AG09309 (cell line): ENCODE measurements around the gene WDR88.
"Not testable (repeated sequence)": the region's sequence is repeated elsewhere in the genome, so short reads cannot be mapped to it uniquely, and the experiment has no call there.

ENCODE experiments used
- DNase-seq: peaks from one replicate; pipeline ENCODE4 v3.0.0-alpha.2; 2010; ENCODE audit warnings: low read depth
- H3K4me3 ChIP-seq: 2 replicates; pipeline ENCODE4 v1.5.1; 2011; ENCODE audit warnings: mild to moderate bottlenecking, low read depth, low read length, moderate library complexity; ENCODE audit not compliant: control insufficient read depth
- CTCF ChIP-seq: IDR thresholded peaks from 2 replicates; pipeline ENCODE4 v1.5.1; 2011; ENCODE audit warnings: mild to moderate bottlenecking, low read depth, low read length, inconsistent platforms; ENCODE audit not compliant: insufficient read depth, control insufficient read depth; ENCODE audit errors: missing control alignments

The WDR88 gene

GRCh38 chr19:33217881-33218280 is 86.0 kb downstream of the WDR88 start:
- H3K4me3 ChIP-seq, result no peak overlapping the region
- no peak for TF ChIP-seq CTCF
- DNase-seq, result no peak

- no peak overlapping the region for H3K4me3 ChIP-seq
- TF ChIP-seq CTCF, result peak; percentile 12
- DNase-seq, result no peak
Measured at GRCh38 chr19:33219261-33219815, 87.4 kb downstream of the WDR88 start.

- no peak for TF ChIP-seq CTCF
- DNase-seq, result no peak
Measured at GRCh38 chr19:33220115-33220514, 88.2 kb downstream of the WDR88 start.

GRCh38 chr19:33220735-33221134 is 88.8 kb downstream of the WDR88 start:
- no peak for TF ChIP-seq CTCF
- no peak overlapping the region for H3K4me3 ChIP-seq

More at GRCh38 chr19:33220115-33220514, 88.2 kb downstream of the WDR88 start:
- H3K4me3 ChIP-seq, result no peak overlapping the region

GRCh38 chr19:33221638-33222037 is 89.7 kb downstream of the WDR88 start:
- no peak overlapping the region for H3K4me3 ChIP-seq
- no peak for DNase-seq
- TF ChIP-seq CTCF, result no peak

More at GRCh38 chr19:33220735-33221134, 88.8 kb downstream of the WDR88 start:
- no peak for DNase-seq

- H3K4me3 ChIP-seq, DNase-seq: not testable (repeated sequence)
Measured at GRCh38 chr19:33222255-33222654, 90.3 kb downstream of the WDR88 start.

- no peak overlapping the region for H3K4me3 ChIP-seq
- no peak for DNase-seq
- no peak for TF ChIP-seq CTCF
Measured at GRCh38 chr19:33224694-33225457, 93.0 kb downstream of the WDR88 start.
